Gastroesophageal sphincter (tissue), 4 donors: ENCODE measurements around the gene CNGA3. TPM values are rescaled to one million over a fixed set of nuclear protein-coding genes. Genes with fewer than 3 reads are reported as not detected.

Experiments
- ATAC-seq: fragments of 150-250 bp; one replicate; pipeline ENCODE4 v1.9.1; 2016; ENCODE audit warnings: mild to moderate bottlenecking, moderate library complexity
- H3K27ac ChIP-seq, 4 donors: fragments of 200-600 bp; sonication (generic) in 3 of 4; 1 replicate in 3 of 4; 2 replicates in 1 of 4; pipeline ENCODE4 v1.5.1; 2016 to 2019
- H3K27me3 ChIP-seq: fragments of 200-600 bp; sonication (generic); one replicate; pipeline ENCODE4 v1.5.1; 2019
- H3K36me3 ChIP-seq, 2 donors: fragments of 200-600 bp; sonication (generic); one replicate each; pipeline ENCODE4 v1.5.1; 2019; ENCODE audit warnings: control low read depth in 1 of 2
- H3K4me1 ChIP-seq, 3 donors: fragments of 200-600 bp; sonication (generic); 1 replicate in 2 of 3; 2 replicates in 1 of 3; pipeline ENCODE4 v1.5.1; 2016 to 2019; ENCODE audit warnings: control low read depth in 2 of 3
- H3K4me3 ChIP-seq, 2 donors: fragments of 200-600 bp; sonication (generic); one replicate each; pipeline ENCODE4 v1.5.1; 2019; ENCODE audit warnings: mild to moderate bottlenecking in 1 of 2, moderate library complexity in 1 of 2
- H3K9me3 ChIP-seq, 3 donors: fragments of 200-600 bp; sonication (generic); one replicate each; pipeline ENCODE4 v1.5.1; 2017 to 2019; ENCODE audit warnings: control low read depth in 2 of 3
- CTCF ChIP-seq, 4 experiments: fragments of 200-600 bp in 2 of 4; fragments of 450-650 bp in 2 of 4; sonication (generic) in 1 of 4; IDR thresholded peaks; one replicate each; pipeline ENCODE4 v1.5.1; 2017 to 2019; ENCODE audit warnings: antibody characterized with exemption in 4 of 4, mild to moderate bottlenecking in 2 of 4, moderate library complexity in 2 of 4
- EP300 ChIP-seq: sonication (generic); formaldehyde crosslinking; IDR thresholded peaks from one replicate; pipeline ENCODE4 v1.6.1; 2017; ENCODE audit warnings: antibody characterized with exemption, mild to moderate bottlenecking
- POLR2A ChIP-seq, 2 donors: fragments of 450-650 bp; IDR thresholded peaks; one replicate each; pipeline ENCODE4 v1.6.1; 2017; ENCODE audit warnings: antibody characterized with exemption in 2 of 2, mild to moderate bottlenecking in 2 of 2, moderate library complexity in 1 of 2
- POLR2AphosphoS5 ChIP-seq: sonication (generic); formaldehyde crosslinking; IDR thresholded peaks from one replicate; pipeline ENCODE4 v1.6.1; 2017; ENCODE audit warnings: antibody characterized with exemption
- WGBS, 2 donors: methylation state at CpG; one replicate each; pipeline ENCODE4 v1.1.5; 2018; ENCODE audit warnings: low coverage in 1 of 2; 5-methylcytosine and 5-hydroxymethylcytosine counted together
- total RNA-seq, 4 donors: library from RNA; depleted of rRNA; stranded (reverse); fragments of >200 nt; gene quantifications; one replicate each; pipeline ENCODE4 v1.1.0, GENCODE V29; 2016

CNGA3 gene
- total RNA-seq, 4 donors from 2014 or later, result 1.1 to 10.6 (median 6.1) TPM

GRCh38 chr2:98372579-98372978 lies 26.3 kb downstream of the CNGA3 start:
- Histone ChIP-seq H3K36me3 (no peaks in the 10 kb centered on the region), H3K27me3 (peaks cover 39% of the 10 kb centered on the region), H3K4me1 (no peaks in the 10 kb centered on the region), H3K9me3 (peaks cover 0 to 11% (median 0%) of the 10 kb centered on the region in 3 donors), H3K4me3 (no peak overlapping the region), H3K27ac (no peak overlapping the region)
- TF ChIP-seq POLR2A (IDR thresholded peaks at IDR 0.05) (no peak), CTCF (IDR thresholded peaks at IDR 0.05) (no peak), POLR2AphosphoS5 (no peak), EP300 (no peak)
- ATAC-seq, result no peak
- 59 to 73% methylated on average over 3 to 5 of the region's 5 CpGs for WGBS, 2 donors

- Histone ChIP-seq H3K4me1 (peaks cover 0 to 6% (median 0%) of the 10 kb centered on the region in 3 donors), H3K9me3 (no peaks in the 10 kb centered on the region), H3K36me3 (no peaks in the 10 kb centered on the region), H3K27ac (no peak overlapping the region), H3K4me3 (no peak overlapping the region), H3K27me3 (peaks cover 33% of the 10 kb centered on the region)
- TF ChIP-seq POLR2A (IDR thresholded peaks at IDR 0.05), result no peak
- no peak for TF ChIP-seq EP300
- TF ChIP-seq POLR2AphosphoS5, result no peak
- TF ChIP-seq CTCF (IDR thresholded peaks at IDR 0.05), result no peak
- WGBS, 2 donors, result 69 to 71% methylated on average over 3 to 5 of the region's 5 CpGs
- no peak for ATAC-seq
Measured at GRCh38 chr2:98374286-98374685, 28.0 kb downstream of the CNGA3 start.

DNA sequence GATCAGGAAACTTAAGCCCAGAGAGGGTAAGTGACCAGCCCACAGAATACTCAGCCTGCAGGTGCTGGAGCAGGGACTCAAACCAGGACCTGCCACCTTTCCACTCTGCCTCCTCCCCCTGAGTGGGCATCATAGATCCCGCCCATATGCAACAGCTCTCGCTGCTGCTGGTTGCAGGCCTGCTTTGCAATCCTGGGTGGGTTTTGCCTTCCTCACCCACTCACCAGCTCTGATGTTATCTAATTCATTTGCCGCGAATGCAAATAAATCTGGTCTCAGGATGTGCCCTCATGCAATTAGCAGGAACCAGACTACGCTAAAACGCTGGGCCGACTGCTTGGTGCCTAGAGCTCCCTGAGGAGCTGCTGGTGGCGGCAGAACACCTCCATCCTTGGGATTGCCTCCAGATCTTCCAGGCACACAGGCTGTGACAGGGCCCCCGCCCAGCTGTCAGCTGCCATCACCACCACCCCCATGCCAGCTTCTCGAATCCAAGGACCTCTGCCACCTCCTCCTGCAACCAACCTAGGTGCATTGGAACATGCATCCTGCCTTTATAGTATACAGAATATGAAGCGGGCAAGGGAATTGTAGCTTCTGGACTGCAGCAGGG lies 28.8 kb downstream of the CNGA3 start:
- peaks cover 0 to 7% (median 0%) of the 10 kb centered on the region in 3 donors for H3K4me1 ChIP-seq
- 73 to 100% methylated on average over 2 of the region's 11 CpGs for WGBS, 2 donors
- H3K27me3 ChIP-seq, result peaks cover 33% of the 10 kb centered on the region
- no peak overlapping the region for H3K4me3 ChIP-seq
- TF ChIP-seq CTCF (IDR thresholded peaks at IDR 0.05) (no peak), EP300 (no peak), POLR2AphosphoS5 (no peak)
- H3K27ac ChIP-seq, result no peak overlapping the region
- ATAC-seq, result no peak
- H3K36me3 ChIP-seq, result no peaks in the 10 kb centered on the region
- no peaks in the 10 kb centered on the region for H3K9me3 ChIP-seq

- H3K27ac ChIP-seq, result no peak overlapping the region
- no peaks in the 10 kb centered on the region for H3K9me3 ChIP-seq
- H3K4me1 ChIP-seq, result peaks cover 0 to 7% (median 0%) of the 10 kb centered on the region in 3 donors
- TF ChIP-seq POLR2A (IDR thresholded peaks at IDR 0.05) (no peak), CTCF (IDR thresholded peaks at IDR 0.05) (no peak), EP300 (no peak), POLR2AphosphoS5 (no peak)
- ATAC-seq, result no peak
- H3K4me3 ChIP-seq, result no peak overlapping the region
- H3K36me3 ChIP-seq, result no peaks in the 10 kb centered on the region
- H3K27me3 ChIP-seq, result peaks cover 33% of the 10 kb centered on the region
- WGBS, 2 donors, result 64 to 70% methylated on average over 3 of the region's 6 CpGs
Measured at GRCh38 chr2:98376301-98376910, 30.1 kb downstream of the CNGA3 start.

GRCh38 chr2:98376996-98377395 lies 30.7 kb downstream of the CNGA3 start:
- Histone ChIP-seq H3K4me3 (no peak overlapping the region), H3K27ac (no peak overlapping the region), H3K9me3 (no peaks in the 10 kb centered on the region), H3K27me3 (peaks cover 32% of the 10 kb centered on the region), H3K36me3 (no peaks in the 10 kb centered on the region), H3K4me1 (peaks cover 0 to 7% (median 0%) of the 10 kb centered on the region in 3 donors)
- WGBS, 2 donors, result 53 to 64% methylated on average over 3 to 5 of the region's 8 CpGs
- ATAC-seq, result no peak
- TF ChIP-seq EP300 (no peak), POLR2AphosphoS5 (no peak), POLR2A (IDR thresholded peaks at IDR 0.05) (no peak), CTCF (IDR thresholded peaks at IDR 0.05) (no peak)
